Stimulated activated naive B cell treated with anti-CD40 and anti-IgM and Interleukin-4, amounts not matched to agents 10 μg/mL and 1 μg/mL and 100 μg/mL, for 72 hours (primary cell): ENCODE results near the gene METTL8.

Source experiments
- ATAC-seq, 2 donors: fragments of 150-1000 bp; cut with Tn5 transposase; replicated peaks; 2 replicates each; pipeline ENCODE4 v1.10.0; 2021; ENCODE audit warnings: moderate library complexity in 1 of 2
- DNase-seq: peaks from one replicate; pipeline ENCODE4 v3.0.0; 2021
- H3K27ac Mint-ChIP-seq: one replicate; pipeline ENCODE4 v1.8.0; 2022; ENCODE audit warnings: mild to moderate bottlenecking, mixed read lengths
- H3K27me3 Mint-ChIP-seq, 2 donors: one replicate each; pipeline ENCODE4 v1.8.0; 2022; ENCODE audit warnings: mixed read lengths in 2 of 2
- H3K36me3 Mint-ChIP-seq, 2 donors: one replicate each; pipeline ENCODE4 v1.8.0; 2022; ENCODE audit warnings: mixed read lengths in 2 of 2, mild to moderate bottlenecking in 1 of 2
- H3K4me1 Mint-ChIP-seq, 2 donors: one replicate each; pipeline ENCODE4 v1.8.0; 2022; ENCODE audit warnings: mixed read lengths in 2 of 2, mild to moderate bottlenecking in 1 of 2
- H3K4me3 Mint-ChIP-seq, 2 donors: one replicate each; pipeline ENCODE4 v1.8.0; 2022; ENCODE audit warnings: mild to moderate bottlenecking in 2 of 2, mixed read lengths in 2 of 2, moderate library complexity in 1 of 2
- H3K9me3 Mint-ChIP-seq, 2 donors: one replicate each; pipeline ENCODE4 v1.8.0; 2022; ENCODE audit warnings: mixed read lengths in 2 of 2, mild to moderate bottlenecking in 1 of 2

Gene METTL8

GRCh38 chr2:171433763-171434012 is at the start of gene METTL8:
Gene METTL8 (minus strand): TSS chr2:171433990. CDS start chr2:171392185, 41,805 bp downstream.
- peaks cover 4 to 6% of the 10 kb centered on the region in 2 donors for H3K9me3 Mint-ChIP-seq
- no peak for ATAC-seq
- peak within 1 kb of the TSS; percentile 97 for H3K27ac Mint-ChIP-seq
- peak within 1 kb of the TSS; percentile 87 to 92 for H3K4me3 Mint-ChIP-seq
- no peaks in the 10 kb centered on the region for H3K27me3 Mint-ChIP-seq
- DNase-seq, result no peak
- peaks cover 36 to 53% of the 10 kb centered on the region in 2 donors for H3K36me3 Mint-ChIP-seq
- peaks cover 13 to 42% of the 10 kb centered on the region in 2 donors for H3K4me1 Mint-ChIP-seq

GRCh38 chr2:171482877-171483276 is 49.1 kb upstream of the METTL8 start:
- no peak for DNase-seq
- no peaks in the 10 kb centered on the region for H3K27me3 Mint-ChIP-seq
- no peaks in the 10 kb centered on the region for H3K4me1 Mint-ChIP-seq
- no peak overlapping the region for H3K4me3 Mint-ChIP-seq
- H3K27ac Mint-ChIP-seq, result no peak overlapping the region
- peaks cover 29 to 57% of the 10 kb centered on the region in 2 donors for H3K36me3 Mint-ChIP-seq
- no peaks in the 10 kb centered on the region for H3K9me3 Mint-ChIP-seq
- no peak for ATAC-seq

GRCh38 chr2:171482308-171482707 is 48.5 kb upstream of the METTL8 start:
- Mint-ChIP-seq H3K4me3 (no peak overlapping the region), H3K4me1 (no peaks in the 10 kb centered on the region), H3K36me3 (peaks cover 33 to 57% of the 10 kb centered on the region in 2 donors), H3K27ac (no peak overlapping the region), H3K27me3 (no peaks in the 10 kb centered on the region), H3K9me3 (no peaks in the 10 kb centered on the region)
- ATAC-seq (no peak), DNase-seq (no peak)

- ATAC-seq (no peak), DNase-seq (no peak)
- Mint-ChIP-seq H3K4me3 (no peak overlapping the region), H3K27ac (no peak overlapping the region), H3K9me3 (no peaks in the 10 kb centered on the region), H3K4me1 (no peaks in the 10 kb centered on the region), H3K36me3 (peaks cover 31 to 50% of the 10 kb centered on the region in 2 donors), H3K27me3 (no peaks in the 10 kb centered on the region)
These were observed 47.1 kb upstream of the METTL8 start for GRCh38 chr2:171480908-171481307.

- no peaks in the 10 kb centered on the region for H3K27me3 Mint-ChIP-seq
- ATAC-seq, result no peak
- H3K36me3 Mint-ChIP-seq, result peaks cover 31 to 51% of the 10 kb centered on the region in 2 donors
- no peaks in the 10 kb centered on the region for H3K9me3 Mint-ChIP-seq
- H3K27ac Mint-ChIP-seq, result no peak overlapping the region
- H3K4me3 Mint-ChIP-seq, result no peak overlapping the region
- no peak for DNase-seq
- H3K4me1 Mint-ChIP-seq, result no peaks in the 10 kb centered on the region
These were observed 45.5 kb upstream of the METTL8 start for GRCh38 chr2:171479154-171479814.

- ATAC-seq (no peak), DNase-seq (no peak)
- Mint-ChIP-seq H3K4me1 (no peaks in the 10 kb centered on the region), H3K27ac (no peak overlapping the region), H3K9me3 (no peaks in the 10 kb centered on the region), H3K27me3 (no peaks in the 10 kb centered on the region), H3K36me3 (peaks cover 33 to 56% of the 10 kb centered on the region in 2 donors), H3K4me3 (no peak overlapping the region)
These were observed 44.6 kb upstream of the METTL8 start for GRCh38 chr2:171478345-171478744.

- Mint-ChIP-seq H3K4me1 (no peaks in the 10 kb centered on the region), H3K9me3 (no peaks in the 10 kb centered on the region), H3K36me3 (peaks cover 33 to 50% of the 10 kb centered on the region in 2 donors), H3K4me3 (no peak overlapping the region), H3K27me3 (no peaks in the 10 kb centered on the region), H3K27ac (no peak overlapping the region)
- DNase-seq (no peak), ATAC-seq (no peak)
These were observed 42.2 kb upstream of the METTL8 start for GRCh38 chr2:171475979-171476378.

- H3K27ac Mint-ChIP-seq, result no peak overlapping the region
- no peaks in the 10 kb centered on the region for H3K4me1 Mint-ChIP-seq
- DNase-seq, result no peak
- no peak overlapping the region for H3K4me3 Mint-ChIP-seq
- H3K27me3 Mint-ChIP-seq, result no peaks in the 10 kb centered on the region
- no peak for ATAC-seq
- peaks cover 27 to 52% of the 10 kb centered on the region in 2 donors for H3K36me3 Mint-ChIP-seq
- H3K9me3 Mint-ChIP-seq, result no peaks in the 10 kb centered on the region
These were observed 36.3 kb upstream of the METTL8 start for GRCh38 chr2:171470129-171470528.

- no peaks in the 10 kb centered on the region for H3K9me3 Mint-ChIP-seq
- no peaks in the 10 kb centered on the region for H3K27me3 Mint-ChIP-seq
- peaks cover 21 to 46% of the 10 kb centered on the region in 2 donors for H3K36me3 Mint-ChIP-seq
- H3K4me1 Mint-ChIP-seq, result no peaks in the 10 kb centered on the region
- ATAC-seq (no peak), DNase-seq (no peak)
- no peak overlapping the region for H3K27ac Mint-ChIP-seq
- H3K4me3 Mint-ChIP-seq, result no peak overlapping the region
These were observed 35.4 kb upstream of the METTL8 start for GRCh38 chr2:171469176-171469575.

- H3K27ac Mint-ChIP-seq, result no peak overlapping the region
- ATAC-seq (no peak), DNase-seq (no peak)
- H3K36me3 Mint-ChIP-seq, result peaks cover 36 to 48% of the 10 kb centered on the region in 2 donors
- H3K9me3 Mint-ChIP-seq, result peaks cover 4 to 6% of the 10 kb centered on the region in 2 donors
- peaks cover 6 to 9% of the 10 kb centered on the region in 2 donors for H3K4me1 Mint-ChIP-seq
- H3K4me3 Mint-ChIP-seq, result no peak overlapping the region
- no peaks in the 10 kb centered on the region for H3K27me3 Mint-ChIP-seq
These were observed 26.7 kb upstream of the METTL8 start for GRCh38 chr2:171460537-171460936.

- no peaks in the 10 kb centered on the region for H3K27me3 Mint-ChIP-seq
- peaks cover 4 to 6% of the 10 kb centered on the region in 2 donors for H3K9me3 Mint-ChIP-seq
- no peak overlapping the region for H3K4me3 Mint-ChIP-seq
- ATAC-seq (no peak), DNase-seq (no peak)
- H3K27ac Mint-ChIP-seq, result no peak overlapping the region
- peaks cover 42 to 55% of the 10 kb centered on the region in 2 donors for H3K36me3 Mint-ChIP-seq
- peaks cover 6 to 12% of the 10 kb centered on the region in 2 donors for H3K4me1 Mint-ChIP-seq
These were observed 25.7 kb upstream of the METTL8 start for GRCh38 chr2:171459498-171459897.

GRCh38 chr2:171452773-171453172 is 19.0 kb upstream of the METTL8 start:
- Mint-ChIP-seq H3K27me3 (no peaks in the 10 kb centered on the region), H3K9me3 (peaks cover 4 to 6% of the 10 kb centered on the region in 2 donors), H3K27ac (no peak overlapping the region), H3K4me3 (no peak overlapping the region), H3K4me1 (peaks cover 6 to 12% of the 10 kb centered on the region in 2 donors), H3K36me3 (peaks cover 33 to 46% of the 10 kb centered on the region in 2 donors)
- DNase-seq (no peak), ATAC-seq (no peak)

- peaks cover 27 to 40% of the 10 kb centered on the region in 2 donors for H3K36me3 Mint-ChIP-seq
- no peak overlapping the region for H3K4me3 Mint-ChIP-seq
- no peak overlapping the region for H3K27ac Mint-ChIP-seq
- H3K27me3 Mint-ChIP-seq, result no peaks in the 10 kb centered on the region
- no peak for ATAC-seq
- peaks cover 4 to 7% of the 10 kb centered on the region in 2 donors for H3K4me1 Mint-ChIP-seq
- no peak for DNase-seq
- peaks cover 4% of the 10 kb centered on the region in 2 donors for H3K9me3 Mint-ChIP-seq
These were observed 17.3 kb upstream of the METTL8 start for GRCh38 chr2:171451074-171451473.

- H3K27me3 Mint-ChIP-seq, result no peaks in the 10 kb centered on the region
- no peaks in the 10 kb centered on the region for H3K4me1 Mint-ChIP-seq
- H3K4me3 Mint-ChIP-seq, result no peak overlapping the region
- H3K27ac Mint-ChIP-seq, result no peak overlapping the region
- ATAC-seq (no peak), DNase-seq (no peak)
- peaks cover 15 to 32% of the 10 kb centered on the region in 2 donors for H3K36me3 Mint-ChIP-seq
- H3K9me3 Mint-ChIP-seq, result no peaks in the 10 kb centered on the region
These were observed 13.9 kb upstream of the METTL8 start for GRCh38 chr2:171447675-171448074.

GRCh38 chr2:171441470-171441869 is 7.7 kb upstream of the METTL8 start:
- H3K27ac Mint-ChIP-seq, result no peak overlapping the region
- H3K9me3 Mint-ChIP-seq, result no peaks in the 10 kb centered on the region
- DNase-seq (no peak), ATAC-seq (no peak)
- H3K4me1 Mint-ChIP-seq, result peaks cover 4 to 13% of the 10 kb centered on the region in 2 donors
- no peak overlapping the region for H3K4me3 Mint-ChIP-seq
- H3K27me3 Mint-ChIP-seq, result no peaks in the 10 kb centered on the region
- peaks cover 26 to 52% of the 10 kb centered on the region in 2 donors for H3K36me3 Mint-ChIP-seq
